SK-N-MC (cell line): Measurements from ENCODE around the gene GLRX3.
"Not testable (repeated sequence)": the region's sequence is repeated elsewhere in the genome, so short reads cannot be mapped to it uniquely, and the experiment has no call there.

Source experiments
- DNase-seq: peaks from one replicate; pipeline ENCODE4 v3.0.0-alpha.2; 2011; ENCODE audit warnings: low read depth, low spot score
- H3K27ac ChIP-seq: fragments of 200-600 bp; sonication (generic); 2 replicates; pipeline ENCODE4 v1.5.1; 2016; ENCODE audit warnings: mixed run types
- H3K36me3 ChIP-seq: fragments of 200-600 bp; sonication (generic); 2 replicates; pipeline ENCODE4 v1.6.1; 2017; ENCODE audit warnings: antibody characterized with exemption, low read length, mixed read lengths; ENCODE audit not compliant: insufficient read depth
- H3K4me3 ChIP-seq: fragments of 200-600 bp; sonication (generic); 2 replicates; pipeline ENCODE4 v1.5.1; 2016
- H3K9ac ChIP-seq: fragments of 200-600 bp; sonication (generic); 2 replicates; pipeline ENCODE4 v1.8.0; 2017; ENCODE audit warnings: mixed run types, mixed read lengths; ENCODE audit not compliant: insufficient read length
- H3K9me3 ChIP-seq: fragments of 200-600 bp; sonication (generic); 2 replicates; pipeline ENCODE4 v1.6.1; 2017; ENCODE audit warnings: low read depth, mild to moderate bottlenecking, antibody characterized with exemption, low read length, moderate library complexity, mixed read lengths
- EZH2 ChIP-seq: fragments of 200-600 bp; sonication (generic); IDR thresholded peaks from one replicate; pipeline ENCODE4 v1.6.1; 2017; ENCODE audit warnings: antibody characterized with exemption
- FOXP2 ChIP-seq: optimal IDR thresholded peaks from 2 replicates; pipeline ENCODE3; 2011; ENCODE audit warnings: mild to moderate bottlenecking, moderate library complexity; ENCODE audit not compliant: insufficient read depth; ENCODE audit errors: extremely low read length, control extremely low read depth
- POLR2AphosphoS5 ChIP-seq: IDR thresholded peaks from 2 replicates; pipeline ENCODE4 v1.6.1; 2012; ENCODE audit warnings: mild to moderate bottlenecking, low read depth, low read length, borderline replicate concordance

The GLRX3 gene

DNA sequence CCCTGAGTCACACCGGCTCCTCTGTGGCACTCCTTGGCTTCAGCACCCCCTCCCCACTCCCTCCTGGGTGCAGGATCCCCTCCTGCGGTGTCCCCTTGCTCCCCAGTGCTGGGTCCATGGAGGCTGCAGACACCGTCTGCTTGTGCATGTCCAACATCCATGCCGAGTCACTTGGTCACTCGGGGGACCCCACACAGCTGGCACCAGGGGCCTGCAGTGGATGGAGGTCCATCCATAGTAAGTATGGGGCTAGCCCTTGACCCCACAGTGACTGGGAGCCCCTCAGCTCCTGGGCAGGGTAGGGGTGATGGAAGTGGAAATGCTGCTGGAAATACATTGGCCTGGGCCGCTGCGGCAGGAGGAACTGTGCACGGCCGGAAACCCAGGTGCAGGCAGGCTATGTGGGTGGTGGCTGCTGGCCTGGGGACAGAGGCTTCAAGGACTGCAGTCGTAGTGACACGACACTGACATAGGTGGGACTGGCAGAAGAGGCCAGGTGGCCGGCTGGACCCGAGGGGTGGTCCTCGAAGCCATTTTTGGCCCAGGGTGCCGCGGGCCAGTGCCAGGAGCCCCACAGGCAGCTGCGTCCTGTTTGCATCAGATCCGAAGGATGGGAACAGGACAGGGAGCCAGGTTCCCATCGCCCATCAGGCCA is 58.9 kb downstream of the GLRX3 start:
- no peak for DNase-seq
- Histone ChIP-seq H3K4me3 (no peak overlapping the region), H3K9me3 (no peaks in the 10 kb centered on the region), H3K27ac (no peak overlapping the region), H3K36me3 (no peaks in the 10 kb centered on the region), H3K9ac (no peak overlapping the region)
- TF ChIP-seq EZH2 (no peak), FOXP2 (no peak), POLR2AphosphoS5 (no peak)

DNA sequence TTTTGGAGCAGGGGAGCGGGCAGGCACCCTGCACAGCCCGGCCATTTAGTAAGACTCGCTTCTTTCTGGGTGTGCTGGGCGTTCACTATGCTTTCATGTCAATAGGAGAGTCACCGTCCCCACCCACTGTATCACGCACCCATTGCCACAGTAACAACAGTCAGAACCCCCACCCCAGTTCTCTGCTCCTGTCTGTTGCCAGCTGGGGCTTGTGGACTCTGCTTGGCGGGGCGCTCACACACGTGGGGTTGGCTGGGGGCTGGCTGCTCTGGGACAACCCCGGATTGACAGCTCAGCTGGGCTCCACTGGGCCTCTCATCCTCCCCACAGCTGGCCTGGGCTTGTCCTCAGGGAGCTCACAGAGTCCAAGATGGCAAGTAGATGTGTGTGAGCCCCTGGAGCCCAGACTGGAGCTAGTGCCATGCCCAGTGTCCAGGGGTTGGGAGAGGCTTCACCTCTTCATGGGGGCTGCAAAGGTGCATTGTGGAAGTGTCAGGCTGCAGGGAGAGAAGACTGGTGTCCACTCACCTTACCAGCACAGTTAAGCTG is 59.6 kb downstream of the GLRX3 start:
- no peak overlapping the region for H3K27ac ChIP-seq
- DNase-seq: no peak
- no peaks in the 10 kb centered on the region for H3K36me3 ChIP-seq
- no peak overlapping the region for H3K4me3 ChIP-seq
- H3K9ac ChIP-seq: no peak overlapping the region
- no peaks in the 10 kb centered on the region for H3K9me3 ChIP-seq
- TF ChIP-seq POLR2AphosphoS5 (no peak), FOXP2 (no peak), EZH2 (no peak)

DNA sequence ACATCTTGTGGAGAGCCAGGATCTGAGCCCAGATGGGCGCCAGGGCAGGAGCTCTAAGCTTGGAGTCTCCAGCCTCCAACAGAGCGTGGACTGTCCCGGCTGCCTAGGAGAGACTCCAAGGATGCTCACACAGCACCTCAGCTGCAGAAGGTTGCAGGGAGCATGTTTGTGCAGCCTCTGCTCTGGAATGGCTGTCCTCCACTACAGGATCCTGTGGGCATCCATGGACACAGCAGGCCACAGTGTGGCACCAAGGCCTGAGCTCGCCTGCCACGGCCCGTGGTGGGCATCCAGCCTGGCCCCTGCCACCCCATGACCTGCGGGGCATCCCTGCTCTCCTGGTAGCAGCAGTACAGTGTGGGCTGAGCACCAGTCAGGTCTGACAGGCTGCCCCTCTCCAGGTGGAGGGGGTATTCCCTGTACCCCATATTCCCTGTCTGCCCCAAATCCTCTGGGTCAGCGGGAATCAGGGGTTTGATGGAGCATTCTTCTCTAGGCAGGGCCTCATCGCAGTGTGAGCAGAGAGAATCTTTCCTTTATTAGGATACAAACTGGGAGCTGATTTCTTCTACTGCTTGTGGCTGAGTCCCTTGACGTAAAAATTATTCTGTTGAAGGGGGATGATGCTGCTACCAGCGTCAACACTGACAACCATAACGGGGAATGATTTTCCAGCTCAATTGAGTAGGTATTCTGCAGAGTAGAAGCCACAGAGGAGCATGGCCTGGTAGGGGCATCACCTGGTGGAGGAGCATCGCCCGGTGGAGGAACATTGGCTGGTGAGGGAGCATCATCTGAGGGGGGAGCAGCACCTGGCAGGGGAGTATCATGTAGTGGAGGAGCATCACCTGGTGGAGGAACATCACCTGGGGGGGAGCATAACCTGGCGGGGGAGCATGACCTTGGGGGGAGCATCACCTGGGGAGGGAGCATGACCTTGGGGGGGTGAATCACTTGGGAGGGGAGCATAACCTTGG is 60.6 kb downstream of the GLRX3 start:
- DNase-seq: no peak
- Histone ChIP-seq H3K36me3 (no peaks in the 10 kb centered on the region), H3K27ac (no peak overlapping the region)

GRCh38 chr10:130198651-130199050 is 62.5 kb downstream of the GLRX3 start:
- Histone ChIP-seq H3K27ac (no peak overlapping the region), H3K4me3 (no peak overlapping the region), H3K9ac (no peak overlapping the region), H3K36me3 (no peaks in the 10 kb centered on the region), H3K9me3 (no peaks in the 10 kb centered on the region)
- DNase-seq: no peak
- TF ChIP-seq POLR2AphosphoS5: no peak
- TF ChIP-seq EZH2: no peak
- TF ChIP-seq FOXP2: no peak

More for the DNA sequence above, 60.6 kb downstream of the GLRX3 start:
- no peaks in the 10 kb centered on the region for H3K9me3 ChIP-seq
- TF ChIP-seq FOXP2 (no peak), EZH2 (no peak), POLR2AphosphoS5 (no peak)
- no peak overlapping the region for H3K9ac ChIP-seq
- H3K4me3 ChIP-seq: no peak overlapping the region

DNA sequence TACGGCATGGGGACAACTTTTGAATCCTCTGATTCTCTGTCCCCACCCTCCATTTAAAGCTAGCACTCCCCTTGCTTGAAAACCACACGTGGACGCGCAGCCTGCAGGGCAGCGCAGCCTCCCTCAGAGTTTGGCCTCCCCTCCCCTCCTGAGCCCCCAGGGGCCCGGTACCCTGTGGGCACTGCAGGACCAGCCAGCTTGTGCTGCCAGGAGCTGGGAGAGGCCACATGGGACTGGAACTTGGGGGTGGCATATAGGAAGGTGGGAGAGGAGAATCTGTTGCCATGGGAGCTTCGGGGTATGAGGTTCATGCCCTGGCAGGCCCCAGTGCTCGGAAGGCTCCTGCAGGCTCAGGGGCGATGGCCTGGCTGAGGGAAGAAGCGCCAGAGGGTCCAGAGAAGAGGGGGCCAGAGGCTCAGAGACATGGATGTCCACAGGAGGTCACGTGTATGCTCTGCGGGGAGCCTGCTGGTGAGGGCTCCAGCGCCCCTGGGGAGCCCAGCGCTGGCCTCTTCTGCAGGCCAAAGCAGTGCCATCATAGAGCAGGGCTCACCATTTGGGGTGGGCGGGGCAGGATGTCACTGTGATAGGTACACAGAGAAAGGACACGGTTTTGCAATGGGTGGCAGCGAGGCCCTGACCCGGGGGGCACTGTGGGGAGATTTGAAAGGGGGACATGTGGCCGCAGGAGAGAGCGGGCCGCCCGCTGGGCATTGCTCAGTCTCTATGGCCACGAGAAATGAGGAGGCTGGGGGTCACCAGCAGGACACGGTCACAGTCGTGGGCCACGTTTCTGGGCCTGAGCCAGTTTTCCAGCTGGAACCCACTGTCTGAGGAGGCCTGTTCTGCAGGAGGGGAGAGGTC is 64.2 kb downstream of the GLRX3 start:
- Histone ChIP-seq H3K9me3 (no peaks in the 10 kb centered on the region), H3K4me3 (no peak overlapping the region), H3K36me3 (no peaks in the 10 kb centered on the region), H3K9ac (no peak overlapping the region), H3K27ac (no peak overlapping the region)
- no peak; the same call in 1 of the 2 replicates for TF ChIP-seq POLR2AphosphoS5
- no peak for TF ChIP-seq FOXP2
- TF ChIP-seq EZH2: no peak
- DNase-seq: no peak

- H3K36me3 ChIP-seq: no peaks in the 10 kb centered on the region
- no peaks in the 10 kb centered on the region for H3K9me3 ChIP-seq
- H3K4me3 ChIP-seq: no peak overlapping the region
- DNase-seq: no peak
- TF ChIP-seq POLR2AphosphoS5 (no peak), FOXP2 (no peak), EZH2 (no peak)
- H3K9ac ChIP-seq: no peak overlapping the region
- no peak overlapping the region for H3K27ac ChIP-seq
Observed at GRCh38 chr10:130201043-130201380, 64.8 kb downstream of the GLRX3 start.

DNA sequence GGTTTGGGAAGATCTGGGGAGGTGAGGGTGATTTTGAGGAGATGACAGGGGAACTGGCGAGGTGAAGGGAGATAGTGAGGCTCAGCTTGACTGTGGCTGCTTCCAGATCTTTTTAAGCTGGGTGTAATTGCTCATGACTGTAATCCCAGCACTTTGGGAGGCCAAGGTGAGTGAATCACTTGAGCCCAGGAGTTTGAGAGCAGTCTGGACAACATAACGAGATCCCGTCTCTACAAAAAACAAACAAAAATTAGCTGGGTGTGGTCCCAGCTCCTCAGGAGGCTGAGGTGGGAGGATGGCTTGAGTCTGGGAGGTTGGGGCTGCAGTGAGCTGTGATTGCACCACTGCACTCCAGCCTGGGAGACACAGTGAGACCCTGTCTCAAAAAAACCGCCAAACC is 66.0 kb downstream of the GLRX3 start:
- H3K4me3 ChIP-seq, H3K9ac ChIP-seq, H3K27ac ChIP-seq, DNase-seq, H3K9me3 ChIP-seq, H3K36me3 ChIP-seq: not testable (repeated sequence)
